Skeletal muscle satellite cell (primary cell): ENCODE results near the gene SFXN3.
A peak's percentile ranks its signal among the peaks of the same experiment; 100 is the strongest.

Experiments used
- H3K27me3 ChIP-seq: 2 replicates; pipeline ENCODE4 v1.7.0; 2013; ENCODE audit warnings: low read length; ENCODE audit not compliant: control insufficient read depth, insufficient read depth
- H3K36me3 ChIP-seq: 2 replicates; pipeline ENCODE4 v1.7.0; 2013; ENCODE audit warnings: mild to moderate bottlenecking, control low read depth, low read length; ENCODE audit not compliant: insufficient read depth
- H3K4me1 ChIP-seq: 2 replicates; pipeline ENCODE4 v1.7.0; 2013; ENCODE audit warnings: low read length; ENCODE audit not compliant: control insufficient read depth, insufficient read depth
- H3K4me2 ChIP-seq: 2 replicates; pipeline ENCODE4 v1.7.0; 2013; ENCODE audit warnings: mild to moderate bottlenecking, low read length
- H3K4me3 ChIP-seq: 2 replicates; pipeline ENCODE4 v1.7.0; 2013; ENCODE audit warnings: low read length
- H3K9ac ChIP-seq: 2 replicates; pipeline ENCODE4 v1.7.0; 2013; ENCODE audit warnings: mild to moderate bottlenecking, low read depth, low read length, moderate library complexity
- H3K9me3 ChIP-seq: replicated peaks from 2 replicates; pipeline ENCODE4 v1.7.0; 2013; ENCODE audit warnings: mild to moderate bottlenecking, control low read depth, low read length

Gene SFXN3

GRCh38 chr10:100993986-100994708, 36.9 kb upstream of the SFXN3 start:
- peaks cover 15% of the 10 kb centered on the region for H3K4me1 ChIP-seq
- H3K9ac ChIP-seq: no peak overlapping the region
- H3K9me3 ChIP-seq: no peaks in the 10 kb centered on the region
- peaks cover 33% of the 10 kb centered on the region for H3K36me3 ChIP-seq
- H3K4me2 ChIP-seq: no peak overlapping the region
- no peaks in the 10 kb centered on the region for H3K27me3 ChIP-seq
- H3K4me3 ChIP-seq: no peak overlapping the region

- Histone ChIP-seq H3K4me1 (peaks cover 15% of the 10 kb centered on the region), H3K9ac (no peak overlapping the region), H3K4me2 (no peak overlapping the region), H3K4me3 (no peak overlapping the region), H3K27me3 (no peaks in the 10 kb centered on the region), H3K9me3 (no peaks in the 10 kb centered on the region), H3K36me3 (peaks cover 24% of the 10 kb centered on the region)
Measured at GRCh38 chr10:100995181-100995580, 35.9 kb upstream of the SFXN3 start.

GRCh38 chr10:100996678-100997359, 34.2 kb upstream of the SFXN3 start:
- Histone ChIP-seq H3K36me3 (peaks cover 10% of the 10 kb centered on the region), H3K4me1 (peaks cover 25% of the 10 kb centered on the region), H3K4me2 (peak overlapping the region; percentile 99), H3K4me3 (peak overlapping the region; percentile 76), H3K27me3 (no peaks in the 10 kb centered on the region), H3K9ac (peak overlapping the region; percentile 98), H3K9me3 (no peaks in the 10 kb centered on the region)

GRCh38 chr10:100997360-100998182, 33.5 kb upstream of the SFXN3 start:
- no peaks in the 10 kb centered on the region for H3K9me3 ChIP-seq
- peaks cover 13% of the 10 kb centered on the region for H3K36me3 ChIP-seq
- H3K4me3 ChIP-seq: peak overlapping the region; percentile 76
- H3K9ac ChIP-seq: peak overlapping the region; percentile 98
- no peaks in the 10 kb centered on the region for H3K27me3 ChIP-seq
- peaks cover 33% of the 10 kb centered on the region for H3K4me1 ChIP-seq
- H3K4me2 ChIP-seq: peak overlapping the region; percentile 99

- Histone ChIP-seq H3K27me3 (no peaks in the 10 kb centered on the region), H3K4me1 (peaks cover 35% of the 10 kb centered on the region)
Measured at GRCh38 chr10:100998183-100998990, 32.6 kb upstream of the SFXN3 start.

GRCh38 chr10:100998991-100999741, 31.9 kb upstream of the SFXN3 start:
- Histone ChIP-seq H3K4me3 (peak overlapping the region; percentile 76), H3K27me3 (no peaks in the 10 kb centered on the region), H3K9ac (peak overlapping the region; percentile 98), H3K4me1 (peaks cover 35% of the 10 kb centered on the region), H3K4me2 (peak overlapping the region; percentile 99), H3K9me3 (no peaks in the 10 kb centered on the region), H3K36me3 (peaks cover 19% of the 10 kb centered on the region)

More at GRCh38 chr10:100998183-100998990, 32.6 kb upstream of the SFXN3 start:
- Histone ChIP-seq H3K36me3 (peaks cover 16% of the 10 kb centered on the region), H3K4me3 (peak overlapping the region; percentile 76), H3K4me2 (peak overlapping the region; percentile 99), H3K9me3 (no peaks in the 10 kb centered on the region), H3K9ac (peak overlapping the region; percentile 98)

GRCh38 chr10:100999742-101000126, 31.3 kb upstream of the SFXN3 start, which contains the start of gene LZTS2:
TSS of gene LZTS2 (plus strand) at chr10:100999808. CDS start at chr10:101002539, 2,731 bp downstream.
- Histone ChIP-seq H3K9ac (peak within 1 kb of the TSS; percentile 98), H3K36me3 (peaks cover 23% of the 10 kb centered on the region), H3K9me3 (no peaks in the 10 kb centered on the region), H3K4me3 (peak within 1 kb of the TSS; percentile 76), H3K4me1 (peaks cover 35% of the 10 kb centered on the region), H3K4me2 (peak within 1 kb of the TSS; percentile 99), H3K27me3 (no peaks in the 10 kb centered on the region)

GRCh38 chr10:101000127-101000914, 30.7 kb upstream of the SFXN3 start:
- Histone ChIP-seq H3K4me1 (peaks cover 35% of the 10 kb centered on the region), H3K27me3 (no peaks in the 10 kb centered on the region), H3K4me3 (peak overlapping the region; percentile 76), H3K9ac (peak overlapping the region; percentile 98), H3K4me2 (peak overlapping the region; percentile 84), H3K9me3 (no peaks in the 10 kb centered on the region), H3K36me3 (peaks cover 28% of the 10 kb centered on the region)

GRCh38 chr10:101000915-101001658, 29.9 kb upstream of the SFXN3 start:
- H3K4me2 ChIP-seq: peak overlapping the region; percentile 84
- peaks cover 35% of the 10 kb centered on the region for H3K4me1 ChIP-seq
- H3K9ac ChIP-seq: peak overlapping the region; percentile 98
- no peaks in the 10 kb centered on the region for H3K9me3 ChIP-seq
- peak overlapping the region; percentile 76 for H3K4me3 ChIP-seq
- no peaks in the 10 kb centered on the region for H3K27me3 ChIP-seq
- H3K36me3 ChIP-seq: peaks cover 35% of the 10 kb centered on the region
